ENCODE measurements around the gene SYAP1.

DNA sequence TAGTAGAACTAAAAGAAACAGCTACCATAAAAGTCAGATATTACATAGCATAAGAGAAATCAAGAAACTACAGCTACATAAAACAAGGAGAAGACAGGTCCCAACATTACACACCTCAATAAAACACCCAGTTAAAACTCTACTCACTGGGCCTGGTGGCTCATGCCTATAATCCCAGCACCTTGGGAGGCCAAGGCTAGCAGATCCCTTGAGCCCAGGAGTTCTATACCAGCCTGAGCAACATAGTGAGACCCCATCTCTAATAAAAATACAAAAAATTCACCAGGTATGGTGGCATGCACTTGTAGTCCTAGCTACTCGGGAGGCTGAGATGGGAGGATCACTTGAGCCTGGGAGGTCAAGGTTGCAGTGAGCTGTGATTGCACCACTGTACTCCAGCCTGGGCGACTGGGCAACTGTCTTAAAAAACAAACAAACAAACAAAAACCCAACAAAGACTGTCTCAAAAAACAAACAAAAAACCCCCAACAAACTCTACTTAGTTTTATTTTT, 51.6 kb downstream of the SYAP1 start:
- TF ChIP-seq POLR2AphosphoS5 (IDR thresholded peaks at IDR 0.05; ENCODE audit: low read depth, low read length) (no peak), REST (IDR thresholded peaks at IDR 0.05; ENCODE audit: insufficient read depth in 1 of 2, low read depth in 2 of 2, low read length in 2 of 2) (no peak), TAF1 (IDR thresholded peaks at IDR 0.05; ENCODE audit: borderline replicate concordance, insufficient read depth, low read length) (no peak)
